ENCODE data around the gene LTA4H.

GRCh38 chr12:95988506-95989275, 46.7 kb downstream of the LTA4H start:
- TF ChIP-seq CTCF (IDR thresholded peaks at IDR 0.05) (no peak), POLR2A (IDR thresholded peaks at IDR 0.05) (no peak)
